PFSK-1 (cell line): Measurements from ENCODE around the gene DCC.

Experiments used
- POLR2AphosphoS5 ChIP-seq: IDR thresholded peaks from 2 replicates; pipeline ENCODE4 v1.6.1; 2012; ENCODE audit warnings: low read depth, mild to moderate bottlenecking, control low read depth, low read length, moderate library complexity
- SIN3A ChIP-seq: IDR thresholded peaks from 2 replicates; pipeline ENCODE4 v1.6.1; 2012; ENCODE audit warnings: mild to moderate bottlenecking, low read length, moderate library complexity, borderline replicate concordance; ENCODE audit not compliant: insufficient read depth
- TAF1 ChIP-seq: IDR thresholded peaks from 2 replicates; pipeline ENCODE4 v1.6.1; 2012; ENCODE audit warnings: low read length, control low read depth, borderline replicate concordance; ENCODE audit not compliant: insufficient read depth
- TF ChIP-seq, protein P1 (sequence below), 2 experiments: IDR thresholded peaks; 2 replicates each; pipeline versions ENCODE4 v1.6.1 to v1.8.0; 2011 to 2012; ENCODE audit warnings: low read depth in 2 of 2, low read length in 2 of 2, control low read depth in 1 of 2, inconsistent platforms in 1 of 2, mild to moderate bottlenecking in 1 of 2, moderate library complexity in 1 of 2; ENCODE audit not compliant: insufficient read depth in 1 of 2

DNA sequence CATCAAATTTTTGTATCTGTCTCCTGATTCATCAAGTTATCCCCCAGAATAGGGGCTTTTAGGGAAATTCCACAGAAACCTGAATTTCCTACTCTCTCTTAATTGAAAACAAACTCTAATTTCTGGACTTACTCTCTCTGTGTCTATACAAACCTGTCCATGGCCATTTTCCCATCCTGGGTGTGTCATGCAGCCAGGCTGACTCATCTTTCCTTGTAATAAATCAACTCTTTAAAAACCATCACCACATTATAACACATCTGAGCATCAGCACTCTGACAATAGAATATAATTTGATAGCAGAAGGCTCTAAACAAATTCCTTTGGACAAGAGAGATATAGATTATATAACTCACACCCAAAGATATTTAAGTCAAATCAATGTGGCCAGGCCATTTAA is 610.2 kb downstream of the DCC start:
- TF ChIP-seq SIN3A (no peak), TAF1 (no peak), POLR2AphosphoS5 (no peak)
- TF ChIP-seq, protein P1, sequence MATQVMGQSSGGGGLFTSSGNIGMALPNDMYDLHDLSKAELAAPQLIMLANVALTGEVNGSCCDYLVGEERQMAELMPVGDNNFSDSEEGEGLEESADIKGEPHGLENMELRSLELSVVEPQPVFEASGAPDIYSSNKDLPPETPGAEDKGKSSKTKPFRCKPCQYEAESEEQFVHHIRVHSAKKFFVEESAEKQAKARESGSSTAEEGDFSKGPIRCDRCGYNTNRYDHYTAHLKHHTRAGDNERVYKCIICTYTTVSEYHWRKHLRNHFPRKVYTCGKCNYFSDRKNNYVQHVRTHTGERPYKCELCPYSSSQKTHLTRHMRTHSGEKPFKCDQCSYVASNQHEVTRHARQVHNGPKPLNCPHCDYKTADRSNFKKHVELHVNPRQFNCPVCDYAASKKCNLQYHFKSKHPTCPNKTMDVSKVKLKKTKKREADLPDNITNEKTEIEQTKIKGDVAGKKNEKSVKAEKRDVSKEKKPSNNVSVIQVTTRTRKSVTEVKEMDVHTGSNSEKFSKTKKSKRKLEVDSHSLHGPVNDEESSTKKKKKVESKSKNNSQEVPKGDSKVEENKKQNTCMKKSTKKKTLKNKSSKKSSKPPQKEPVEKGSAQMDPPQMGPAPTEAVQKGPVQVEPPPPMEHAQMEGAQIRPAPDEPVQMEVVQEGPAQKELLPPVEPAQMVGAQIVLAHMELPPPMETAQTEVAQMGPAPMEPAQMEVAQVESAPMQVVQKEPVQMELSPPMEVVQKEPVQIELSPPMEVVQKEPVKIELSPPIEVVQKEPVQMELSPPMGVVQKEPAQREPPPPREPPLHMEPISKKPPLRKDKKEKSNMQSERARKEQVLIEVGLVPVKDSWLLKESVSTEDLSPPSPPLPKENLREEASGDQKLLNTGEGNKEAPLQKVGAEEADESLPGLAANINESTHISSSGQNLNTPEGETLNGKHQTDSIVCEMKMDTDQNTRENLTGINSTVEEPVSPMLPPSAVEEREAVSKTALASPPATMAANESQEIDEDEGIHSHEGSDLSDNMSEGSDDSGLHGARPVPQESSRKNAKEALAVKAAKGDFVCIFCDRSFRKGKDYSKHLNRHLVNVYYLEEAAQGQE (IDR thresholded peaks at IDR 0.05; ENCODE audit: insufficient read depth in 1 of 2, low read depth in 2 of 2, low read length in 2 of 2) = no peak
